ENCODE measurements around the gene C11orf58.

The C11orf58 gene

DNA sequence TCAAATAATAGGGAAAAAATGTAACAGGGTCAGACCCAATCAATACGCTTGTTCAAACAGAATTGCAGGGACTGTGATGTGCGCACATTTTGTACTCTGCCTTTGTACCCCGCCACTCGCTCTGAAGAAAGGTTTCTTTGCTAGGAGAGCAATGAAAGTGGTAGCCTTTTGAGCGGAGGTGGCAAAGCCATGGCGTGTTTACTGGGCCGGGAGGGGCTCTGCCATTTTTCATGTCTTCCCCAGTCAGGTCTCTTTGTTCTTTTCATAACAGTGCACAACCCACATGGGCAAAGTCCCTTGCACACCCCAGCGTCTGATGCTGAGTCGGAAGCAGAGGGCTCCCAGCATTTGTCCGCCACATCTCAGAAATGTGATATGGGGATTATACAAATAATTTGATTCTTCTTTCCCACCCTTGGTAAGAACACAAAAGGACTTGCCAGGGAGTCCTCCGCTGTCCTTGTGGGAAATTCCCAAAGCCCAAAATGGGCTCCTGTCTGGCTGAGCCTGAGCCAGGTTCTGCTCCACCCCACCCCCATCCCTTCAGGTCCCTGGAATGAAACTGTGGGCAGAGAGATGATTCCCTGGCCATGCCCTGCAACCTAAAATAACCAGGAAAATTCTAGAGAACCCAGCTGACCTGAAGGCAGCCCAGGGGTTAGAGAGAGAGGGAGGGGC, 36.6 kb downstream of the C11orf58 start:
- DNase-seq (ENCODE audit: low spot score in 2 of 2) (no peak), ATAC-seq (ENCODE audit: low read depth) (no peak)
- H3K27me3 Mint-ChIP-seq, result no peaks in the 10 kb centered on the region
- no peak overlapping the region for H3K4me3 Mint-ChIP-seq
- H3K9me3 Mint-ChIP-seq, result no peaks in the 10 kb centered on the region
- no peaks in the 10 kb centered on the region for H3K4me1 Mint-ChIP-seq
- no peak overlapping the region for H3K27ac Mint-ChIP-seq
- H3K36me3 Mint-ChIP-seq, result no peaks in the 10 kb centered on the region

- Mint-ChIP-seq H3K36me3 (no peaks in the 10 kb centered on the region), H3K4me1 (no peaks in the 10 kb centered on the region), H3K27ac (no peak overlapping the region), H3K4me3 (no peak overlapping the region), H3K27me3 (no peaks in the 10 kb centered on the region), H3K9me3 (no peaks in the 10 kb centered on the region)
- ATAC-seq (ENCODE audit: low read depth), result no peak
- DNase-seq (ENCODE audit: low spot score in 2 of 2), result no peak
These were observed 37.3 kb downstream of the C11orf58 start for GRCh38 chr11:16775614-16776283.

DNA sequence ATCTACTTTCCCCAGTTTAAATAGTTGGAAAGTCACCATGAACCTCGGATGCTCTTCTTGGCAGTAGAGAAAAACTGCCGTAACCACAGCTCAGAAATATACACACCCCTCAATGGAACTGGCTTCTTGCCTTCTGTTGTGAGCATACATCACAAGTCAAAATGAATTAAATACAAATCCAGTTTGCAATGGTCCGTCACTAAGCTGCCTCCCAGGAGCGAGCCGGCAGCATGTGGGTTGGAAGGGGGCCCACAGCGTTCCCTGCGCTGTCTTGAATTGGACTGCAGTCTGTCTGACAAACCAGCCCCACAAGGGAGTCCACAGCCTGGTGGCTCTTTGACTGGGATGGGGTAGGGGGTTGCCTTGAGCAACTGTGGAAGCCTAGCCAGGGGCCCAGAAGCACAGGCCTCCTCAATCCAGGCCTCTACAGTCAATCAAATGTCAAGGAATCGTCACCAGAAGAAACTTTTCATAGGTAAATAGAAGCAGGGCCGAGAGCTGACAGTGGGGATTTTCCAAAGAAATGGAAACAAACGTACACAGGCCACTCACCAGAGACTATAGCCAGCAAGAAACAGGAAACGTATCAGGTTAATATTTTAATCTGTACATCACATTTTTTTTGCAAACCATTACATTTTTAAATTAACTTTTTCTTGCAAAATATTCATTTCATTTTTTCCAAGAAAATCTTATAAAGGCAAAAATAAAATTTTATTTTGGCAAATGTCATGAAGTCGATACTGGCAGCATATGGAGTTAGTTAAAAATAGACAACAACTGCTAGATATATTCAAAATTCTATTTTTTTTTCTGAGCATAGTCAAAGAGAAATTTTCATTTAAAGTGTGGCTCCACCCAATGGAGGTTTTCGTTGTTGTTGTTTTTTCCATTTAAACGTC, 38.5 kb downstream of the C11orf58 start:
- H3K27ac Mint-ChIP-seq, result no peak overlapping the region
- no peak overlapping the region for H3K4me3 Mint-ChIP-seq
- H3K9me3 Mint-ChIP-seq, result no peaks in the 10 kb centered on the region
- H3K4me1 Mint-ChIP-seq, result no peaks in the 10 kb centered on the region
- ATAC-seq (ENCODE audit: low read depth) (no peak), DNase-seq (ENCODE audit: low spot score in 2 of 2) (no peak)
- H3K36me3 Mint-ChIP-seq, result no peaks in the 10 kb centered on the region
- no peaks in the 10 kb centered on the region for H3K27me3 Mint-ChIP-seq

DNA sequence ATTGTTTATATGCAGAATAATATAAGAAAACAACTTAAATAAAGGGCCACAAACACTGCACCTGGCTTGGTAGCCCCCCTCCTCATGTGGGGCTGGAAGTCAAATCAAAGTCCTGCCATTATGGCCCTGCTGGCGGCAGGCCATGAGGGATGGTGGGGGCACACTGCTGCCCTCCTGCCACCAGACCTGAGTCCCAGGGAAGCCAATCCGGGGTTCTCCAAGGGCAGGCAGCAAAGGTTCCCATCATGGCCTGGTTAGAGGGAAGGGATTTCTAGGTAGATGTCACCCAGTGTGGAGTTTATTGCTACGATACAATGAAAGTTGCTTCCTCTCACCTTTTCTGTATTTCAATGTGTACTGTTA, 39.1 kb downstream of the C11orf58 start:
- no peaks in the 10 kb centered on the region for H3K4me1 Mint-ChIP-seq
- no peak for ATAC-seq (ENCODE audit: low read depth)

GRCh38 chr11:16778286-16778685, 39.8 kb downstream of the C11orf58 start:
- ATAC-seq (ENCODE audit: low read depth) (no peak), DNase-seq (ENCODE audit: low spot score in 2 of 2) (no peak)
- no peak overlapping the region for H3K4me3 Mint-ChIP-seq
- H3K36me3 Mint-ChIP-seq, result no peaks in the 10 kb centered on the region
- H3K4me1 Mint-ChIP-seq, result no peaks in the 10 kb centered on the region
- no peak overlapping the region for H3K27ac Mint-ChIP-seq
- no peaks in the 10 kb centered on the region for H3K9me3 Mint-ChIP-seq
- H3K27me3 Mint-ChIP-seq, result no peaks in the 10 kb centered on the region

More for the DNA sequence above, 39.1 kb downstream of the C11orf58 start:
- Mint-ChIP-seq H3K27me3 (no peaks in the 10 kb centered on the region), H3K4me3 (no peak overlapping the region), H3K36me3 (no peaks in the 10 kb centered on the region), H3K9me3 (no peaks in the 10 kb centered on the region), H3K27ac (no peak overlapping the region)
- DNase-seq (ENCODE audit: low spot score in 2 of 2), result no peak

GRCh38 chr11:16778876-16779275, 40.4 kb downstream of the C11orf58 start:
- no peaks in the 10 kb centered on the region for H3K27me3 Mint-ChIP-seq
- H3K9me3 Mint-ChIP-seq, result no peaks in the 10 kb centered on the region
- H3K36me3 Mint-ChIP-seq, result no peaks in the 10 kb centered on the region
- no peak overlapping the region for H3K27ac Mint-ChIP-seq
- H3K4me1 Mint-ChIP-seq, result no peaks in the 10 kb centered on the region
- DNase-seq (ENCODE audit: low spot score in 2 of 2) (no peak), ATAC-seq (ENCODE audit: low read depth) (no peak)
- no peak overlapping the region for H3K4me3 Mint-ChIP-seq

DNA sequence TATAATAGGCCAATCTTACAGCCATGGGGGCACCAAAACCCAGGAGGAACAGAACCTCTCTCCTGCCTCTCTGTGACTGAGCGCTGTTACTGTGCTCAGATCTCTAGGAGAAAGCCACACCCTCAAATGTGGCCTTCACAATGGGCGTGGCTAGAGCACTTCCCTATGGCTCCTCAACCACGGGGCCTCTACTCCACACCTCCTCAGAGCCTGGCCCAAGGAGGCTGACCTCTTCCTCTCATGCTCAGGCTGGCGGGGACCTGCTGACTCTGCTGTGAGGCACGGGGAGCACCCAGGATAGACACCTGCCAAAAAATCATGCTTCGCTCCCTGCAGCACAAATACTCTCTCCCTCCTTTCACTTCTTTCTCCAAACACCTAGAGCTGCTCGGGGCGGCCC, 41.0 kb downstream of the C11orf58 start:
- DNase-seq (ENCODE audit: low spot score in 2 of 2) (no peak), ATAC-seq (ENCODE audit: low read depth) (no peak)
- Mint-ChIP-seq H3K9me3 (no peaks in the 10 kb centered on the region), H3K4me1 (no peaks in the 10 kb centered on the region), H3K27me3 (no peaks in the 10 kb centered on the region), H3K4me3 (no peak overlapping the region), H3K27ac (no peak overlapping the region), H3K36me3 (no peaks in the 10 kb centered on the region)

DNA sequence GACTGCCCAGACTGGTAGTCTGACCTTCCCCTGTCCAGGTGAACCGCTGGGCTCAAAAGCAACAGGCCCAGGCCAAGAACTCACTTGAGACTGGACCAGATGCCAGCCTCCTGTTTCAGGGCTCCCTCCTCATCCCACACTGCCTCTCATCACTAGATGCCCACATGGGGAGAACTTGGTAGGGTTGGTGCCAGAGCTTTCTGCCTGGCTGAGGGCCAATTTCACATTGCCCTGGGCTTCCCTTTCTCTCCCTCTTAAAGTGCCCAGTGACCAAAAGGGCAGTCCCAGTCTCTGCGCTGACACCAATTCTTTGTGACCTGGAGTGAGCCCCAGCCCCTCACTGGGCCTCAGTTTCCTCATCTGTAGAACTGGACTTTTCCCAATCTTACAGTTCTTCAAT, 41.7 kb downstream of the C11orf58 start:
- H3K9me3 Mint-ChIP-seq, result no peaks in the 10 kb centered on the region
- ATAC-seq (ENCODE audit: low read depth) (no peak), DNase-seq (ENCODE audit: low spot score in 2 of 2) (no peak)
- no peak overlapping the region for H3K27ac Mint-ChIP-seq
- H3K36me3 Mint-ChIP-seq, result no peaks in the 10 kb centered on the region
- H3K4me1 Mint-ChIP-seq, result no peaks in the 10 kb centered on the region
- H3K27me3 Mint-ChIP-seq, result no peaks in the 10 kb centered on the region
- H3K4me3 Mint-ChIP-seq, result no peak overlapping the region

DNA sequence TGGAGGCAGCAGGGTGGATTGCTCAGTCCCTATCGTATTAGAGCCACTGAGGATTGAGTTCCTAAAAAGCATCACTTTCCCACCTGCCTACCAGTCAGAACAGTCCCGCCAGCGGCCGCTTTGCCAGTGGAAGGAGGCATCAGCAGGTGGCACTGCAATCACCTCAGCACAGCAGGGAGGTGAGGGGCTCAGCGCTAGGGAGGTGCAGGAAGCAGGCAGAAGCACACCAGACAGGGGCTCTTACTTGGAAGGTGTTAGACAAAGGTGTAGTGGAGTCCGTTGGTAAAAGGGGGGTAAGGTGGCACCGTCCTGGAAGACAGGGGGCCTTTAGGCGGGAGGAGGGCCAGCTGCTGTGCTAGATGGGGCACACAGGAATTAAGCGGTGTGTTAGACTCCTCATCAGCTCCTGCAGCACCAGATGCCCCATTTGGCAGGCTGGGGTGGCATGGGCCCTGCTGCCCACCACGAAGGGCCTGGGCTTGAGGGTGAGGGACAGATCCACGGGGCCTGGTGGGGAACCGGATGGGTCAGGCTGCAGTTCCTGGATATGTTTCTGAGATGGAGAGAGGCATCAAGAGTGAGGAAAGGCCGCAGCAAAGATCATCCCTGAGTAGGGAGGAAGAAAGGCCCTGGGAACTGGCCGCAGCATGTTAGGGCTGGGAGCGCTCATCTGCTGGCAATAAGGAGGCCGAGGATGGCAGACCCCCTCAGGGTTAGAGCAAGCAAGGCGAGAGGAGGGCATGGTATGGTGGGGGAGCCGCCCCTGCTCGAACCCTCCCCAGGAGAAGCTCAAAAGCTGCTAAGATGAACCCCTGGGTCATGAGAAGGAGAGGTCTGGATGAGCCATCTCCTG, 42.5 kb downstream of the C11orf58 start:
- Mint-ChIP-seq H3K9me3 (no peaks in the 10 kb centered on the region), H3K4me3 (no peak overlapping the region), H3K27ac (no peak overlapping the region), H3K4me1 (no peaks in the 10 kb centered on the region), H3K36me3 (no peaks in the 10 kb centered on the region), H3K27me3 (no peaks in the 10 kb centered on the region)
- ATAC-seq (ENCODE audit: low read depth) (no peak), DNase-seq (ENCODE audit: low spot score in 2 of 2) (no peak)

- Mint-ChIP-seq H3K9me3 (no peaks in the 10 kb centered on the region), H3K27ac (no peak overlapping the region), H3K36me3 (no peaks in the 10 kb centered on the region), H3K4me3 (no peak overlapping the region), H3K4me1 (no peaks in the 10 kb centered on the region), H3K27me3 (no peaks in the 10 kb centered on the region)
- ATAC-seq (ENCODE audit: low read depth), result no peak
- DNase-seq (ENCODE audit: low spot score in 2 of 2), result no peak
These were observed 43.8 kb downstream of the C11orf58 start for GRCh38 chr11:16781936-16782919.

DNA sequence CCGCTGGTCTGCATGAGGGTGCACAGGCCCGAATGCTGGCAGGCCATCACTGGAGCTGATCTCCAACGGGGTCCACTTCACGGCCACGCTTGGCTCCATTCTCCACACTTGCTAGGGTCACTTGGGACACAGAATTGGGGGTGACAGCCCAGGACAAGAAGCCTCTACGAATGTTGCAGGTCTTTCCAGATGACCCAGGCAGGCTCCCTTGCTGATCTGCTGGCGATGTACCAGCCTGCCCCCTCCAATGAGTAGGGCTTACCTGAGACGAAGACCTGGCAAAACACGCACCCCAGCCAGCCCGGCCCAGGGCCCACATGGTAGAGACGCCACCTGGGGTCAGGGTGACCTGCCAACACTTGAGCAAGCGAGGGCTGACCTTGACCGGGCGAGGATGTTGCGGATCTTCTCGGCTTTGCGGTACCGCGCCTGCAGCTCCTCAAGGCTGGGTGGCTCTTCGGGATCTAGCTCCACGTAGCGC, 44.9 kb downstream of the C11orf58 start:
- DNase-seq (ENCODE audit: low spot score in 2 of 2) (no peak), ATAC-seq (ENCODE audit: low read depth) (no peak)
- H3K4me1 Mint-ChIP-seq, result no peaks in the 10 kb centered on the region
- no peaks in the 10 kb centered on the region for H3K27me3 Mint-ChIP-seq
- H3K36me3 Mint-ChIP-seq, result no peaks in the 10 kb centered on the region
- H3K27ac Mint-ChIP-seq, result no peak overlapping the region
- no peaks in the 10 kb centered on the region for H3K9me3 Mint-ChIP-seq
- H3K4me3 Mint-ChIP-seq, result no peak overlapping the region

GRCh38 chr11:16784097-16784496, 45.6 kb downstream of the C11orf58 start:
- Mint-ChIP-seq H3K27ac (no peak overlapping the region), H3K36me3 (no peaks in the 10 kb centered on the region), H3K27me3 (no peaks in the 10 kb centered on the region), H3K4me3 (no peak overlapping the region), H3K4me1 (no peaks in the 10 kb centered on the region), H3K9me3 (no peaks in the 10 kb centered on the region)
- DNase-seq (ENCODE audit: low spot score in 2 of 2), result no peak
- no peak for ATAC-seq (ENCODE audit: low read depth)

DNA sequence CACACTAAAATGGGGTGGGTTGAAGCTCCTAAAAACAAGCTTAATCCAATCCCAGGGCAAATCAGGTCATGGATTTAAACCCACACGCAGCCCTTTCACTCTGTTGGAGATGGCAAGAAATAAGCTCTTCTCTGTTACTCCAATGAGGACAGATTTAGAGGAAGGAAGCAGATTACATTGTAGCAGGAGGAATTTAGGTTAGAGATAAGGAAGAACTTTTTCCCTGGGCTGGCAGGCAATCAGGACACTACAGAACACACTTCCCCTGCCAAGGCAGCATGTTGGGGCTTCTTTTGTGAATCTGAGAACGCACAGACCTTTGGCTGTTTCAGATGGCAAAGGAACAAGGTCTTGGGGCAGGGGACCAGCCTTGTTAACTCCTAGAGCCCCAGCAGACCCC, 46.2 kb downstream of the C11orf58 start:
- no peak for DNase-seq (ENCODE audit: low spot score in 2 of 2)
- no peaks in the 10 kb centered on the region for H3K4me1 Mint-ChIP-seq
- H3K4me3 Mint-ChIP-seq, result no peak overlapping the region
- ATAC-seq (ENCODE audit: low read depth), result no peak
- H3K9me3 Mint-ChIP-seq, result no peaks in the 10 kb centered on the region
- H3K27ac Mint-ChIP-seq, result no peak overlapping the region
- no peaks in the 10 kb centered on the region for H3K27me3 Mint-ChIP-seq
- no peaks in the 10 kb centered on the region for H3K36me3 Mint-ChIP-seq

Measured in memory B cell (primary cell).